ENCODE measurements around the gene GLMP.

Gene GLMP

DNA sequence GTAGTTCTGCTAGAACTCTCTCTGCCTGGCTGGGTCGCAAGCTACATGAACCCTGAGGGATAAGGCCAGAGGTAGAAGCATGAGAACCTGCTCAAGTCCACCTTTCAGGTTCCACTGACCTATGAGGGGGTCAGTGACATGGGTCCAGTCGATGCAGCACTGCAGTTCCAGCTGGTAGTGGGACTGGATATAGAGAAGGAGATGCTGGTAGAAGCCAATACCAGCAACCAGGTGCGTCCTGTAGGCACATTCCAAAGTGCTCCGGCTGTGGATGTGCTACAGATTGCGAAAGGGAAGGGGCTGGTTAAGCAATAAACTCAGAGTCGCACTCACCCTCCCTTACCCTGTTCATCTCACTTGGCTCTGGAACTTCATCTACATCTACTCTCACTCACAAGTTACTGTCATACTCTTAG is 18.5 kb downstream of the GLMP start:
- no peak overlapping the region for H3K9ac ChIP-seq (ENCODE audit: low read depth in 1 of 2, low read length in 2 of 2)
- no peak overlapping the region for H3K4me3 ChIP-seq (ENCODE audit: low read depth in 1 of 2, low read length in 2 of 2)
- H3K27ac ChIP-seq (ENCODE audit: low read depth, low read length): no peak overlapping the region
- H3K4me1 ChIP-seq (ENCODE audit: control insufficient read depth in 1 of 2, insufficient read depth in 2 of 2, low read length in 2 of 2): peaks cover 10 to 13% of the 10 kb centered on the region in 2 donors
- H3K9me3 ChIP-seq (ENCODE audit: control insufficient read depth in 1 of 2, low read length in 2 of 2): no peaks in the 10 kb centered on the region
- no peaks in the 10 kb centered on the region for H3K27me3 ChIP-seq (ENCODE audit: control insufficient read depth in 1 of 2, insufficient read depth in 2 of 2, low read length in 2 of 2)
- H3K36me3 ChIP-seq (ENCODE audit: control insufficient read depth in 1 of 2, insufficient read depth in 2 of 2, low read length in 2 of 2): peaks cover 57 to 73% of the 10 kb centered on the region in 2 donors

DNA sequence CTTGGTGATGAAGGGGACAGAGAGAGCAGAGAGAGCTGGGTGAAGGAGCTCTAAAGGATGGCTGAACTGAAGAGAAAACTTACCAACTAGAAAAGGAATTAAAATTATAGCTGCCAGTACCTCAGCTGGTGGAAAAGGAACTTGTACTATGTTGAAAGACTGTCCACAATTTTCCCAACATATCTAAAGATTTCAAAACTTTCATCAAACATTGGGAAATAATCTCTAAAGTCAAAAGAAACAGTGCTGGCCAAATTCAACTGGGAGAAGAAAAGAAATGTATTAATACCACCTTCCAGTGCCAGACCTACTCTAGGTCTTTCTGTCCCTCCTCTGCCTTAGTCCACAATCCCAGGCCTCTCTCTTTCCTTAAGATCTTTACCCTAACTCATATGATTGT is 18.9 kb downstream of the GLMP start:
- Histone ChIP-seq H3K9ac (ENCODE audit: low read depth in 1 of 2, low read length in 2 of 2) (no peak overlapping the region), H3K27ac (ENCODE audit: low read depth, low read length) (no peak overlapping the region), H3K9me3 (ENCODE audit: control insufficient read depth in 1 of 2, low read length in 2 of 2) (no peaks in the 10 kb centered on the region), H3K4me1 (ENCODE audit: control insufficient read depth in 1 of 2, insufficient read depth in 2 of 2, low read length in 2 of 2) (peaks cover 7 to 8% of the 10 kb centered on the region in 2 donors), H3K4me3 (ENCODE audit: low read depth in 1 of 2, low read length in 2 of 2) (no peak overlapping the region), H3K27me3 (ENCODE audit: control insufficient read depth in 1 of 2, insufficient read depth in 2 of 2, low read length in 2 of 2) (no peaks in the 10 kb centered on the region), H3K36me3 (ENCODE audit: control insufficient read depth in 1 of 2, insufficient read depth in 2 of 2, low read length in 2 of 2) (peaks cover 60 to 77% of the 10 kb centered on the region in 2 donors)

GRCh38 chr1:156270314-156270713 is 25.2 kb downstream of the GLMP start:
- Histone ChIP-seq H3K4me3 (ENCODE audit: low read depth in 1 of 2, low read length in 2 of 2) (no peak overlapping the region), H3K9ac (ENCODE audit: low read depth in 1 of 2, low read length in 2 of 2) (no peak overlapping the region), H3K9me3 (ENCODE audit: control insufficient read depth in 1 of 2, low read length in 2 of 2) (no peaks in the 10 kb centered on the region), H3K27me3 (ENCODE audit: control insufficient read depth in 1 of 2, insufficient read depth in 2 of 2, low read length in 2 of 2) (no peaks in the 10 kb centered on the region), H3K36me3 (ENCODE audit: control insufficient read depth in 1 of 2, insufficient read depth in 2 of 2, low read length in 2 of 2) (peaks cover 64 to 87% of the 10 kb centered on the region in 2 donors), H3K27ac (ENCODE audit: low read depth, low read length) (no peak overlapping the region), H3K4me1 (ENCODE audit: control insufficient read depth in 1 of 2, insufficient read depth in 2 of 2, low read length in 2 of 2) (no peaks in the 10 kb centered on the region)

DNA sequence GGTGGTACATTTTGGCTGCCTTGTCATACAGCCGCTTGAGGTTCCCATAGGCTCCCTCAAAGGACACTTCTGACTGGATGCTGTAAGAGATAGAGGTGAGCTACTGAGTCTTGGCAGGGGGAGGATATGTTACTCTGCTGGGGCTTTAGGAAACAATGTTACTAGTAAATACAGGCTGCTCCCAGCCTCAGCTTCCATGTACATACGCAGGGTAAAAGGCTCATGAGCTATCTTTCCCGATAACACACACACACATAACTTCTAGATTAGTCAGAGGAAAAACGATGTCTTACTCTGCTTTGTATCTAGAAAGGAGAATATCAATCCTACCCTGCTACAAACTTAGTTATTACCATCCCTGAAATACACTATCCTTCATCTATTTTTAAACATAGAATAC is 27.1 kb downstream of the GLMP start:
- Histone ChIP-seq H3K4me3 (ENCODE audit: low read depth in 1 of 2, low read length in 2 of 2) (no peak overlapping the region), H3K27me3 (ENCODE audit: control insufficient read depth in 1 of 2, insufficient read depth in 2 of 2, low read length in 2 of 2) (no peaks in the 10 kb centered on the region), H3K9me3 (ENCODE audit: control insufficient read depth in 1 of 2, low read length in 2 of 2) (no peaks in the 10 kb centered on the region), H3K9ac (ENCODE audit: low read depth in 1 of 2, low read length in 2 of 2) (no peak overlapping the region), H3K4me1 (ENCODE audit: control insufficient read depth in 1 of 2, insufficient read depth in 2 of 2, low read length in 2 of 2) (no peaks in the 10 kb centered on the region), H3K36me3 (ENCODE audit: control insufficient read depth in 1 of 2, insufficient read depth in 2 of 2, low read length in 2 of 2) (peaks cover 52 to 81% of the 10 kb centered on the region in 2 donors), H3K27ac (ENCODE audit: low read depth, low read length) (no peak overlapping the region)

GRCh38 chr1:156266051-156266450 is 29.4 kb downstream of the GLMP start:
- Histone ChIP-seq H3K4me3 (ENCODE audit: low read depth in 1 of 2, low read length in 2 of 2) (no peak overlapping the region), H3K36me3 (ENCODE audit: control insufficient read depth in 1 of 2, insufficient read depth in 2 of 2, low read length in 2 of 2) (peaks cover 49 to 82% of the 10 kb centered on the region in 2 donors), H3K27me3 (ENCODE audit: control insufficient read depth in 1 of 2, insufficient read depth in 2 of 2, low read length in 2 of 2) (no peaks in the 10 kb centered on the region), H3K4me1 (ENCODE audit: control insufficient read depth in 1 of 2, insufficient read depth in 2 of 2, low read length in 2 of 2) (no peaks in the 10 kb centered on the region), H3K9ac (ENCODE audit: low read depth in 1 of 2, low read length in 2 of 2) (no peak overlapping the region), H3K27ac (ENCODE audit: low read depth, low read length) (no peak overlapping the region), H3K9me3 (ENCODE audit: control insufficient read depth in 1 of 2, low read length in 2 of 2) (no peaks in the 10 kb centered on the region)

DNA sequence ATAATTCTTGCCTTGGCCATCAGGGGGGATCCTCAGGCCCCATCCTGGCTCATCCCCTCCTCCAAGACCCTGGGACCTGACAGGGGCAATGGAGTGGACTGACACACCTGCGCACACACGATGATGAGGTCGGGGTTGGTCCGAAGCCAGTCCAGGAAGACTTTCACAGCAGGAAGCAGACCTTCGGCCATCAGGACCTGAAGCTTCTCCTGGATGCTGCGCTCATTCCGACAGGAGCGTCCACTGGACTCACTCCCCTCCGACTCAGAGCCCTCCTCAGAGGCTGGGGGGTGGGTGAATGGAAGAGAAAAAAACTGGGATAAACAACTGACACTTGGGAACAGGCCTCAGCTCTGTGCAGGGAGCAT is 32.2 kb downstream of the GLMP start:
- H3K36me3 ChIP-seq (ENCODE audit: control insufficient read depth in 1 of 2, insufficient read depth in 2 of 2, low read length in 2 of 2): peaks cover 65 to 91% of the 10 kb centered on the region in 2 donors

GRCh38 chr1:156262461-156263287 is 32.8 kb downstream of the GLMP start:
- H3K9me3 ChIP-seq (ENCODE audit: control insufficient read depth in 1 of 2, low read length in 2 of 2): no peaks in the 10 kb centered on the region
- no peak overlapping the region for H3K9ac ChIP-seq (ENCODE audit: low read depth in 1 of 2, low read length in 2 of 2)
- no peaks in the 10 kb centered on the region for H3K27me3 ChIP-seq (ENCODE audit: control insufficient read depth in 1 of 2, insufficient read depth in 2 of 2, low read length in 2 of 2)
- no peak overlapping the region for H3K27ac ChIP-seq (ENCODE audit: low read depth, low read length)
- peaks cover 65 to 91% of the 10 kb centered on the region in 2 donors for H3K36me3 ChIP-seq (ENCODE audit: control insufficient read depth in 1 of 2, insufficient read depth in 2 of 2, low read length in 2 of 2)
- no peaks in the 10 kb centered on the region for H3K4me1 ChIP-seq (ENCODE audit: control insufficient read depth in 1 of 2, insufficient read depth in 2 of 2, low read length in 2 of 2)
- H3K4me3 ChIP-seq (ENCODE audit: low read depth in 1 of 2, low read length in 2 of 2): no peak overlapping the region

More for the DNA sequence above, 32.2 kb downstream of the GLMP start:
- no peak overlapping the region for H3K27ac ChIP-seq (ENCODE audit: low read depth, low read length)
- H3K4me3 ChIP-seq (ENCODE audit: low read depth in 1 of 2, low read length in 2 of 2): no peak overlapping the region
- H3K9ac ChIP-seq (ENCODE audit: low read depth in 1 of 2, low read length in 2 of 2): no peak overlapping the region
- no peaks in the 10 kb centered on the region for H3K9me3 ChIP-seq (ENCODE audit: control insufficient read depth in 1 of 2, low read length in 2 of 2)
- no peaks in the 10 kb centered on the region for H3K27me3 ChIP-seq (ENCODE audit: control insufficient read depth in 1 of 2, insufficient read depth in 2 of 2, low read length in 2 of 2)
- no peaks in the 10 kb centered on the region for H3K4me1 ChIP-seq (ENCODE audit: control insufficient read depth in 1 of 2, insufficient read depth in 2 of 2, low read length in 2 of 2)

- no peaks in the 10 kb centered on the region for H3K4me1 ChIP-seq (ENCODE audit: control insufficient read depth in 1 of 2, insufficient read depth in 2 of 2, low read length in 2 of 2)
- H3K27ac ChIP-seq (ENCODE audit: low read depth, low read length): no peak overlapping the region
- peaks cover 57 to 89% of the 10 kb centered on the region in 2 donors for H3K36me3 ChIP-seq (ENCODE audit: control insufficient read depth in 1 of 2, insufficient read depth in 2 of 2, low read length in 2 of 2)
- H3K9ac ChIP-seq (ENCODE audit: low read depth in 1 of 2, low read length in 2 of 2): no peak overlapping the region
- no peak overlapping the region for H3K4me3 ChIP-seq (ENCODE audit: low read depth in 1 of 2, low read length in 2 of 2)
- no peaks in the 10 kb centered on the region for H3K9me3 ChIP-seq (ENCODE audit: control insufficient read depth in 1 of 2, low read length in 2 of 2)
- no peaks in the 10 kb centered on the region for H3K27me3 ChIP-seq (ENCODE audit: control insufficient read depth in 1 of 2, insufficient read depth in 2 of 2, low read length in 2 of 2)
Observed at GRCh38 chr1:156260896-156261295, 34.6 kb downstream of the GLMP start.

GRCh38 chr1:156259805-156260204 is 35.7 kb downstream of the GLMP start:
- Histone ChIP-seq H3K36me3 (ENCODE audit: control insufficient read depth in 1 of 2, insufficient read depth in 2 of 2, low read length in 2 of 2) (peaks cover 51 to 81% of the 10 kb centered on the region in 2 donors), H3K27me3 (ENCODE audit: control insufficient read depth in 1 of 2, insufficient read depth in 2 of 2, low read length in 2 of 2) (no peaks in the 10 kb centered on the region), H3K4me1 (ENCODE audit: control insufficient read depth in 1 of 2, insufficient read depth in 2 of 2, low read length in 2 of 2) (no peaks in the 10 kb centered on the region), H3K4me3 (ENCODE audit: low read depth in 1 of 2, low read length in 2 of 2) (no peak overlapping the region), H3K27ac (ENCODE audit: low read depth, low read length) (no peak overlapping the region), H3K9ac (ENCODE audit: low read depth in 1 of 2, low read length in 2 of 2) (no peak overlapping the region), H3K9me3 (ENCODE audit: control insufficient read depth in 1 of 2, low read length in 2 of 2) (no peaks in the 10 kb centered on the region)

DNA sequence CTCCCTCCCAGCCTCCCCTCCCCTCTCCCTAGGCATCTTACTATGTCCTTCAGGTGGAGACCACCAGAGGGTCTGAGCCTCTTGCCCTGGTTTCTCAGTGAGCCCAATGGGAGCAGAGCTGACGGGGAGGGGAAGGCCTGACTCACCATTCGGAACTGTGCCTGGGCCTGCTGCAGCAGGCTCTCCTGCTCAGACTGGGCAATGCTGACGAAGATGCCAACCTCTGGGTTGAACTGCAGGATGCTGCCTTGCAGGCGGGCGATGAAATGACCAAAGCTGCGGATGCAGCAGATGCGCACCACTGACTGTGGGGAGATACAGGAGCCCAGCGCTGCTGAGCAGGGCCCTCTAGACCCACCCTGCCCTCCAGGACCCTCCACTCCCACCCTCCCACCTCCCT is 36.6 kb downstream of the GLMP start:
- Histone ChIP-seq H3K27me3 (ENCODE audit: control insufficient read depth in 1 of 2, insufficient read depth in 2 of 2, low read length in 2 of 2) (no peaks in the 10 kb centered on the region), H3K4me1 (ENCODE audit: control insufficient read depth in 1 of 2, insufficient read depth in 2 of 2, low read length in 2 of 2) (no peaks in the 10 kb centered on the region), H3K9me3 (ENCODE audit: control insufficient read depth in 1 of 2, low read length in 2 of 2) (no peaks in the 10 kb centered on the region), H3K27ac (ENCODE audit: low read depth, low read length) (no peak overlapping the region), H3K9ac (ENCODE audit: low read depth in 1 of 2, low read length in 2 of 2) (no peak overlapping the region), H3K36me3 (ENCODE audit: control insufficient read depth in 1 of 2, insufficient read depth in 2 of 2, low read length in 2 of 2) (peaks cover 51 to 82% of the 10 kb centered on the region in 2 donors), H3K4me3 (ENCODE audit: low read depth in 1 of 2, low read length in 2 of 2) (no peak overlapping the region)

All from duodenal mucosa (tissue), 2 donors.